CD14-positive monocyte (primary cell): ENCODE measurements around the gene HDAC4. TPM values are rescaled to one million over a fixed set of nuclear protein-coding genes. Genes with fewer than 3 reads are reported as not detected.

Experiments
- DNase-seq, 3 donors: peaks; one replicate each; pipeline ENCODE4 v3.0.0-alpha.2; 2011 to 2022
- H2AFZ ChIP-seq: 2 replicates; pipeline ENCODE4 v1.6.0; 2012; ENCODE audit warnings: mild to moderate bottlenecking, low read depth, low read length, inconsistent platforms; ENCODE audit not compliant: insufficient read depth, poor library complexity, severe bottlenecking
- H3K27ac ChIP-seq, 2 donors: 1 replicate in 1 of 2; 2 replicates in 1 of 2; pipeline ENCODE4 v1.5.1; 2012 to 2013; ENCODE audit warnings: low read length in 2 of 2, control low read depth in 1 of 2, inconsistent platforms in 1 of 2, low read depth in 1 of 2, mild to moderate bottlenecking in 1 of 2
- H3K27me3 ChIP-seq, 2 donors: one replicate each; pipeline versions ENCODE4 v1.6.0 to v1.6.1; 2011 to 2013; ENCODE audit warnings: low read length in 2 of 2; ENCODE audit not compliant: control insufficient read depth in 2 of 2, insufficient read depth in 2 of 2
- H3K36me3 ChIP-seq, 2 donors: replicated peaks in 1 of 2; 1 replicate in 1 of 2; 2 replicates in 1 of 2; pipeline versions ENCODE4 v1.5.1 to v1.6.1; 2012 to 2013; ENCODE audit warnings: low read length in 2 of 2, control low read depth in 1 of 2, inconsistent platforms in 1 of 2, mild to moderate bottlenecking in 1 of 2; ENCODE audit not compliant: insufficient read depth in 2 of 2, control insufficient read depth in 1 of 2
- H3K4me1 ChIP-seq, 2 donors: 1 replicate in 1 of 2; 2 replicates in 1 of 2; pipeline versions ENCODE4 v1.5.1 to v1.6.1; 2012 to 2013; ENCODE audit warnings: low read length in 2 of 2, control low read depth in 1 of 2, inconsistent platforms in 1 of 2, mild to moderate bottlenecking in 1 of 2, moderate library complexity in 1 of 2; ENCODE audit not compliant: insufficient read depth in 2 of 2, control insufficient read depth in 1 of 2
- H3K4me2 ChIP-seq: replicated peaks from 2 replicates; pipeline ENCODE3; 2012; ENCODE audit warnings: low read length, moderate library complexity, mild to moderate bottlenecking; ENCODE audit not compliant: poor library complexity, severe bottlenecking; ENCODE audit errors: extremely low read depth
- H3K4me3 ChIP-seq, 3 experiments: fragments of 200-600 bp in 1 of 3; sonication (generic) in 1 of 3; replicated peaks in 1 of 3; 1 replicate in 2 of 3; 2 replicates in 1 of 3; pipeline ENCODE4 v1.5.1; 2011 to 2013; ENCODE audit warnings: low read length in 3 of 3, mild to moderate bottlenecking in 3 of 3, control low read depth in 2 of 3, low read depth in 2 of 3, inconsistent platforms in 1 of 3, moderate library complexity in 1 of 3
- H3K79me2 ChIP-seq: 2 replicates; pipeline ENCODE4 v1.6.0; 2012; ENCODE audit warnings: mild to moderate bottlenecking, control low read depth, inconsistent platforms, low read length, moderate library complexity; ENCODE audit not compliant: insufficient read depth
- H3K9ac ChIP-seq: 2 replicates; pipeline ENCODE4 v1.6.0; 2017; ENCODE audit warnings: low read length, mild to moderate bottlenecking; ENCODE audit not compliant: insufficient read depth, poor library complexity, severe bottlenecking
- H3K9me3 ChIP-seq, 2 donors: replicated peaks in 1 of 2; 1 replicate in 1 of 2; 2 replicates in 1 of 2; pipeline versions ENCODE4 v1.5.1 to v1.6.1; 2012 to 2013; ENCODE audit warnings: low read length in 2 of 2, control low read depth in 1 of 2; ENCODE audit not compliant: control insufficient read depth in 1 of 2, insufficient read depth in 1 of 2
- H4K20me1 ChIP-seq: 2 replicates; pipeline ENCODE4 v1.6.0; 2012; ENCODE audit warnings: mild to moderate bottlenecking, low read length, control low read depth, moderate library complexity; ENCODE audit not compliant: insufficient read depth
- H3K27ac Mint-ChIP-seq, 7 donors: one replicate each; pipeline ENCODE4 v1.8.0; 2020; ENCODE audit warnings: mild to moderate bottlenecking in 7 of 7, mixed read lengths in 7 of 7, moderate library complexity in 6 of 7, inconsistent platforms in 2 of 7
- H3K27me3 Mint-ChIP-seq, 3 donors: one replicate each; pipeline ENCODE4 v1.8.0; 2021 to 2022; ENCODE audit warnings: low read depth in 3 of 3, mild to moderate bottlenecking in 3 of 3, mixed read lengths in 3 of 3, moderate library complexity in 3 of 3, inconsistent platforms in 1 of 3
- H3K36me3 Mint-ChIP-seq, 2 donors: one replicate each; pipeline ENCODE4 v1.8.0; 2020; ENCODE audit warnings: mixed read lengths in 2 of 2, inconsistent platforms in 1 of 2, mild to moderate bottlenecking in 1 of 2
- H3K4me1 Mint-ChIP-seq: one replicate; pipeline ENCODE4 v1.8.0; 2020; ENCODE audit warnings: mild to moderate bottlenecking, mixed read lengths
- H3K4me3 Mint-ChIP-seq, 2 donors: one replicate each; pipeline ENCODE4 v1.8.0; 2020; ENCODE audit warnings: mild to moderate bottlenecking in 2 of 2, mixed read lengths in 2 of 2, moderate library complexity in 1 of 2
- H3K9me3 Mint-ChIP-seq, 7 donors: one replicate each; pipeline ENCODE4 v1.8.0; 2020 to 2022; ENCODE audit warnings: mixed read lengths in 7 of 7, mild to moderate bottlenecking in 6 of 7, moderate library complexity in 6 of 7, inconsistent platforms in 2 of 7
- CTCF ChIP-seq: fragments of 200-600 bp; IDR thresholded peaks from one replicate; pipeline ENCODE4 v1.8.0; 2022; ENCODE audit warnings: antibody characterized with exemption, mild to moderate bottlenecking
- WGBS: methylation state at CpG from one replicate; pipeline ENCODE4 v1.1.5; 2013; ENCODE audit warnings: missing lambda C conversion rate; ENCODE audit not compliant: insufficient coverage; 5-methylcytosine and 5-hydroxymethylcytosine counted together
- intact Hi-C, 2 donors: fragments of 100-400 bp; cut with micrococcal nuclease; formaldehyde crosslinking; loops; one replicate each; pipeline versions ENCODE4 v1.15.0 to v1.15.1; 2023
- polyA plus RNA-seq, 3 donors: library from polyadenylated mRNA; depleted of rRNA in 1 of 3; unstranded in 2 of 3; stranded (reverse) in 1 of 3; fragments of 300-500 nt in 2 of 3; fragments of >200 nt in 1 of 3; fragmentation: Illumina TruSeq in 2 of 3; gene quantifications; 1 replicate in 2 of 3; 2 replicates in 1 of 3; pipeline ENCODE4 v1.2.3, GENCODE V29; 2012 to 2021

HDAC4 gene
- polyA plus RNA-seq, 3 donors = 3.3 to 23.0 (median 4.5) TPM

GRCh38 chr2:239110595-239111048, 290.2 kb downstream of the HDAC4 start:
- peaks cover 0 to 14% of the 10 kb centered on the region in 2 donors for H3K4me1 ChIP-seq
- H3K4me2 ChIP-seq = no peak overlapping the region
- 87% methylated on average over 11 of the region's 14 CpGs for WGBS
- H3K4me3 ChIP-seq = no peak overlapping the region
- peaks cover 88 to 100% of the 10 kb centered on the region in 2 donors for H3K36me3 ChIP-seq
- no peak for DNase-seq
- peak overlapping the region in 2 of 7 donors; percentile 3 to 37 for H3K27ac Mint-ChIP-seq
- TF ChIP-seq CTCF = no peak
- H3K27ac ChIP-seq = no peak overlapping the region
- peaks cover 79 to 97% of the 10 kb centered on the region in 2 donors for H3K36me3 Mint-ChIP-seq
- peaks cover 0 to 2% (median 0%) of the 10 kb centered on the region in 3 donors for H3K27me3 Mint-ChIP-seq
- no peaks in the 10 kb centered on the region for H3K9me3 Mint-ChIP-seq
- peaks cover 10% of the 10 kb centered on the region for H3K4me1 Mint-ChIP-seq
- intact Hi-C loops = no loop called here
- H3K27me3 ChIP-seq = no peaks in the 10 kb centered on the region
- H3K9ac ChIP-seq = no peak overlapping the region
- no peak overlapping the region for H3K4me3 Mint-ChIP-seq
- no peak overlapping the region for H2AFZ ChIP-seq
- H3K9me3 ChIP-seq = no peaks in the 10 kb centered on the region
- H4K20me1 ChIP-seq = peaks cover 54% of the 10 kb centered on the region
- H3K79me2 ChIP-seq = no peaks in the 10 kb centered on the region

- H3K9me3 Mint-ChIP-seq = no peaks in the 10 kb centered on the region
- H3K4me1 Mint-ChIP-seq = peaks cover 5% of the 10 kb centered on the region
- no peak for TF ChIP-seq CTCF
- no peak for DNase-seq
- Histone ChIP-seq H3K27me3 (no peaks in the 10 kb centered on the region), H3K9me3 (no peaks in the 10 kb centered on the region), H3K36me3 (peaks cover 89 to 100% of the 10 kb centered on the region in 2 donors), H3K27ac (no peak overlapping the region), H3K79me2 (no peaks in the 10 kb centered on the region), H4K20me1 (peaks cover 54% of the 10 kb centered on the region), H3K9ac (no peak overlapping the region), H3K4me1 (peaks cover 0 to 8% of the 10 kb centered on the region in 2 donors), H3K4me3 (no peak overlapping the region), H3K4me2 (no peak overlapping the region), H2AFZ (no peak overlapping the region)
- H3K4me3 Mint-ChIP-seq = no peak overlapping the region
- H3K27ac Mint-ChIP-seq = peak overlapping the region in 1 of 7 donors; percentile 37
- intact Hi-C loops = no loop called here
- H3K27me3 Mint-ChIP-seq = peaks cover 0 to 2% (median 0%) of the 10 kb centered on the region in 3 donors
- peaks cover 78 to 97% of the 10 kb centered on the region in 2 donors for H3K36me3 Mint-ChIP-seq
- 98% methylated on average over 9 of the region's 14 CpGs for WGBS
Measured at GRCh38 chr2:239109928-239110545, 290.8 kb downstream of the HDAC4 start.
